HepG2 (cell line): ENCODE results near the gene AHNAK. TPM values are rescaled to one million over a fixed set of nuclear protein-coding genes. Genes with fewer than 3 reads are reported as not detected.

Experiments used
- DMAP1 ChIP-seq: IDR thresholded peaks from 2 replicates; pipeline ENCODE4 v1.6.1; 2016
- HOXA9 ChIP-seq: sonication (generic); formaldehyde crosslinking; IDR thresholded peaks from 2 replicates; pipeline ENCODE4 v1.8.1; 2022; ENCODE audit warnings: missing genetic modification reagents, mild to moderate bottlenecking, moderate library complexity, borderline replicate concordance
- MIXL1 ChIP-seq: IDR thresholded peaks from 2 replicates; pipeline ENCODE4 v1.6.1; 2016
- NFKB2 ChIP-seq: sonication (generic); formaldehyde crosslinking; IDR thresholded peaks from 2 replicates; pipeline ENCODE4 v1.4.0; 2020; ENCODE audit warnings: missing genetic modification reagents, borderline replicate concordance
- PHB2 ChIP-seq: fragments of 450-650 bp; IDR thresholded peaks from 2 replicates; pipeline ENCODE4 v1.6.1; 2018; ENCODE audit not compliant: partially characterized antibody
- ZFAT ChIP-seq: sonication (generic); formaldehyde crosslinking; conservative IDR thresholded peaks from 2 replicates; pipeline ENCODE4 v1.8.1; 2023; ENCODE audit warnings: missing genetic modification reagents, inconsistent platforms
- ZNF839 ChIP-seq: sonication (generic); formaldehyde crosslinking; IDR thresholded peaks from 2 replicates; pipeline ENCODE4 v1.4.0; 2020; ENCODE audit warnings: missing genetic modification reagents, mild to moderate bottlenecking, borderline replicate concordance
- polyA plus RNA-seq, 8 experiments: library from polyadenylated mRNA; depleted of rRNA in 3 of 8; stranded (reverse) in 7 of 8; unstranded in 1 of 8; fragments of >200 nt; fragmentation: Illumina TruSeq in 4 of 8; extraction: Trizol in 4 of 8; gene quantifications; 2 replicates each; pipeline versions ENCODE4 v1.2.1 to v1.2.3, GENCODE V29; 2011 to 2016; ENCODE audit warnings: low read depth in 4 of 8, missing spikeins in 1 of 8, mixed read lengths in 1 of 8; ENCODE audit not compliant: insufficient read depth in 1 of 8
- total RNA-seq, 5 experiments: library from RNA; depleted of rRNA; stranded (reverse); fragments of >200 nt; fragmentation: Illumina TruSeq; extraction: Trizol; gene quantifications; 2 replicates each; pipeline ENCODE4 v1.2.3, GENCODE V29; 2016; ENCODE audit warnings: low read depth in 1 of 5
- TF ChIP-seq, protein P1 (sequence below): sonication (generic); formaldehyde crosslinking; IDR thresholded peaks from 2 replicates; pipeline ENCODE4 v1.4.0; 2020; ENCODE audit warnings: missing genetic modification reagents
- TF ChIP-seq, protein P2 (sequence below): sonication (generic); formaldehyde crosslinking; IDR thresholded peaks from 2 replicates; pipeline ENCODE4 v1.4.0; 2020; ENCODE audit warnings: missing genetic modification reagents, borderline replicate concordance
- TF ChIP-seq, protein P3 (sequence below): sonication (generic); formaldehyde crosslinking; IDR thresholded peaks from 2 replicates; pipeline ENCODE4 v1.5.0; 2020; ENCODE audit warnings: mild to moderate bottlenecking, missing genetic modification reagents, borderline replicate concordance
- TF ChIP-seq, protein P4 (sequence below): IDR thresholded peaks from 2 replicates; pipeline ENCODE4 v1.6.1; 2016; ENCODE audit warnings: missing compliant biosample characterization, missing genetic modification reagents, borderline replicate concordance
- TF ChIP-seq, protein P5 (sequence below): sonication (generic); formaldehyde crosslinking; IDR thresholded peaks from 2 replicates; pipeline ENCODE4 v1.4.0; 2020; ENCODE audit warnings: low read depth, mild to moderate bottlenecking, missing genetic modification reagents

AHNAK gene
- total and polyA plus RNA-seq, 2 of the 13 experiments (the other 11 are each of a cell fraction or from before 2014, with no cell fraction given), result 23.4 to 25.0 TPM

DNA sequence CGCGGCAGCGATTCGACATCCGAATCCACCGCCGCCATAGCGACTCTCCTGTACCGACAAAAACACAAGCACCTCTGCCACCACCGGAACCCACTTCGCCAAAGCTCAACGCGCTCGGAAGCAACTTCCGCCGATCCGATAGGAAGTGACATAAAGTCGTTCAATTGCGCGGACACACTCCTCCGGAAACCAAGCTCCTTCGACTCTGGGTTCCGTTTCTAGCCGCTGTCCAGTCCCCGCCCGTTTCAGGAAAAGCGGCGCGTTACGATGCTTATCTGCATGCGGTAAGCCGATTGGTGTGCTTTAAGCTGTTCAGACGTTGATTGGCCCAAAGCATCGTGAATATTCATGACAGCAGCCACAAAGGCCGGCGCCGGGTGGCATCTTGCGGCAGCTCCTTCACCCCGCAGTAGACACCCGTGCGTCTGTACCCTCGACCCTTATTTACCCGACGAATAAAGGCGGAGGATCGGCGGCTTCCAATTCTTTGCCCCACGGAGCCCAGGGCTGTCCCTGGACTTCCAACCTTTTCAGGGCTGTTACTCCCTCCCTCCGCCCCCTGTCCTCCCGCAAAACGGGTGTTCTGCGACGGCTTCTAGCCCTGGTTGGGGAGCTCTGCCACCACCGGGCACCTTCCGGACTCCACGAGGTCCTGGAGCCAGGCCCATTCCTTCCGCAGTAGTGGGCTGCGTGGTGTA is 45.0 kb upstream of the AHNAK start, which contains the start of gene TUT1 (continued):
- TF ChIP-seq, protein P1, sequence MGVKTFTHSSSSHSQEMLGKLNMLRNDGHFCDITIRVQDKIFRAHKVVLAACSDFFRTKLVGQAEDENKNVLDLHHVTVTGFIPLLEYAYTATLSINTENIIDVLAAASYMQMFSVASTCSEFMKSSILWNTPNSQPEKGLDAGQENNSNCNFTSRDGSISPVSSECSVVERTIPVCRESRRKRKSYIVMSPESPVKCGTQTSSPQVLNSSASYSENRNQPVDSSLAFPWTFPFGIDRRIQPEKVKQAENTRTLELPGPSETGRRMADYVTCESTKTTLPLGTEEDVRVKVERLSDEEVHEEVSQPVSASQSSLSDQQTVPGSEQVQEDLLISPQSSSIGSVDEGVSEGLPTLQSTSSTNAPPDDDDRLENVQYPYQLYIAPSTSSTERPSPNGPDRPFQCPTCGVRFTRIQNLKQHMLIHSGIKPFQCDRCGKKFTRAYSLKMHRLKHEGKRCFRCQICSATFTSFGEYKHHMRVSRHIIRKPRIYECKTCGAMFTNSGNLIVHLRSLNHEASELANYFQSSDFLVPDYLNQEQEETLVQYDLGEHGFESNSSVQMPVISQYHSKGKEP, result no peak
- TF ChIP-seq, protein P2, sequence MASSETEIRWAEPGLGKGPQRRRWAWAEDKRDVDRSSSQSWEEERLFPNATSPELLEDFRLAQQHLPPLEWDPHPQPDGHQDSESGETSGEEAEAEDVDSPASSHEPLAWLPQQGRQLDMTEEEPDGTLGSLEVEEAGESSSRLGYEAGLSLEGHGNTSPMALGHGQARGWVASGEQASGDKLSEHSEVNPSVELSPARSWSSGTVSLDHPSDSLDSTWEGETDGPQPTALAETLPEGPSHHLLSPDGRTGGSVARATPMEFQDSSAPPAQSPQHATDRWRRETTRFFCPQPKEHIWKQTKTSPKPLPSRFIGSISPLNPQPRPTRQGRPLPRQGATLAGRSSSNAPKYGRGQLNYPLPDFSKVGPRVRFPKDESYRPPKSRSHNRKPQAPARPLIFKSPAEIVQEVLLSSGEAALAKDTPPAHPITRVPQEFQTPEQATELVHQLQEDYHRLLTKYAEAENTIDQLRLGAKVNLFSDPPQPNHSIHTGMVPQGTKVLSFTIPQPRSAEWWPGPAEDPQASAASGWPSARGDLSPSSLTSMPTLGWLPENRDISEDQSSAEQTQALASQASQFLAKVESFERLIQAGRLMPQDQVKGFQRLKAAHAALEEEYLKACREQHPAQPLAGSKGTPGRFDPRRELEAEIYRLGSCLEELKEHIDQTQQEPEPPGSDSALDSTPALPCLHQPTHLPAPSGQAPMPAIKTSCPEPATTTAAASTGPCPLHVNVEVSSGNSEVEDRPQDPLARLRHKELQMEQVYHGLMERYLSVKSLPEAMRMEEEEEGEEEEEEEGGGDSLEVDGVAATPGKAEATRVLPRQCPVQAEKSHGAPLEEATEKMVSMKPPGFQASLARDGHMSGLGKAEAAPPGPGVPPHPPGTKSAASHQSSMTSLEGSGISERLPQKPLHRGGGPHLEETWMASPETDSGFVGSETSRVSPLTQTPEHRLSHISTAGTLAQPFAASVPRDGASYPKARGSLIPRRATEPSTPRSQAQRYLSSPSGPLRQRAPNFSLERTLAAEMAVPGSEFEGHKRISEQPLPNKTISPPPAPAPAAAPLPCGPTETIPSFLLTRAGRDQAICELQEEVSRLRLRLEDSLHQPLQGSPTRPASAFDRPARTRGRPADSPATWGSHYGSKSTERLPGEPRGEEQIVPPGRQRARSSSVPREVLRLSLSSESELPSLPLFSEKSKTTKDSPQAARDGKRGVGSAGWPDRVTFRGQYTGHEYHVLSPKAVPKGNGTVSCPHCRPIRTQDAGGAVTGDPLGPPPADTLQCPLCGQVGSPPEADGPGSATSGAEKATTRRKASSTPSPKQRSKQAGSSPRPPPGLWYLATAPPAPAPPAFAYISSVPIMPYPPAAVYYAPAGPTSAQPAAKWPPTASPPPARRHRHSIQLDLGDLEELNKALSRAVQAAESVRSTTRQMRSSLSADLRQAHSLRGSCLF (CRISPR knock-in tag), result no peak
- TF ChIP-seq MIXL1 (CRISPR knock-in tag) (peak; percentile 96), HOXA9 (CRISPR knock-in tag) (no peak; the same call in 1 of the 2 replicates), NFKB2 (CRISPR knock-in tag) (no peak), ZFAT (CRISPR knock-in tag) (no peak), DMAP1 (CRISPR knock-in tag) (peak; percentile 94), PHB2 (no peak), ZNF839 (CRISPR knock-in tag) (0 out of 2 replicates have a peak, but pooled peaks have one; percentile 30)
- TF ChIP-seq, protein P3, sequence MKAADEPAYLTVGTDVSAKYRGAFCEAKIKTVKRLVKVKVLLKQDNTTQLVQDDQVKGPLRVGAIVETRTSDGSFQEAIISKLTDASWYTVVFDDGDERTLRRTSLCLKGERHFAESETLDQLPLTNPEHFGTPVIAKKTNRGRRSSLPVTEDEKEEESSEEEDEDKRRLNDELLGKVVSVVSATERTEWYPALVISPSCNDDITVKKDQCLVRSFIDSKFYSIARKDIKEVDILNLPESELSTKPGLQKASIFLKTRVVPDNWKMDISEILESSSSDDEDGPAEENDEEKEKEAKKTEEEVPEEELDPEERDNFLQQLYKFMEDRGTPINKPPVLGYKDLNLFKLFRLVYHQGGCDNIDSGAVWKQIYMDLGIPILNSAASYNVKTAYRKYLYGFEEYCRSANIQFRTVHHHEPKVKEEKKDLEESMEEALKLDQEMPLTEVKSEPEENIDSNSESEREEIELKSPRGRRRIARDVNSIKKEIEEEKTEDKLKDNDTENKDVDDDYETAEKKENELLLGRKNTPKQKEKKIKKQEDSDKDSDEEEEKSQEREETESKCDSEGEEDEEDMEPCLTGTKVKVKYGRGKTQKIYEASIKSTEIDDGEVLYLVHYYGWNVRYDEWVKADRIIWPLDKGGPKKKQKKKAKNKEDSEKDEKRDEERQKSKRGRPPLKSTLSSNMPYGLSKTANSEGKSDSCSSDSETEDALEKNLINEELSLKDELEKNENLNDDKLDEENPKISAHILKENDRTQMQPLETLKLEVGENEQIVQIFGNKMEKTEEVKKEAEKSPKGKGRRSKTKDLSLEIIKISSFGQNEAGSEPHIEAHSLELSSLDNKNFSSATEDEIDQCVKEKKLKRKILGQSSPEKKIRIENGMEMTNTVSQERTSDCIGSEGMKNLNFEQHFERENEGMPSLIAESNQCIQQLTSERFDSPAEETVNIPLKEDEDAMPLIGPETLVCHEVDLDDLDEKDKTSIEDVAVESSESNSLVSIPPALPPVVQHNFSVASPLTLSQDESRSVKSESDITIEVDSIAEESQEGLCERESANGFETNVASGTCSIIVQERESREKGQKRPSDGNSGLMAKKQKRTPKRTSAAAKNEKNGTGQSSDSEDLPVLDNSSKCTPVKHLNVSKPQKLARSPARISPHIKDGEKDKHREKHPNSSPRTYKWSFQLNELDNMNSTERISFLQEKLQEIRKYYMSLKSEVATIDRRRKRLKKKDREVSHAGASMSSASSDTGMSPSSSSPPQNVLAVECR (CRISPR knock-in tag), result peak; percentile 90
- TF ChIP-seq, protein P4, sequence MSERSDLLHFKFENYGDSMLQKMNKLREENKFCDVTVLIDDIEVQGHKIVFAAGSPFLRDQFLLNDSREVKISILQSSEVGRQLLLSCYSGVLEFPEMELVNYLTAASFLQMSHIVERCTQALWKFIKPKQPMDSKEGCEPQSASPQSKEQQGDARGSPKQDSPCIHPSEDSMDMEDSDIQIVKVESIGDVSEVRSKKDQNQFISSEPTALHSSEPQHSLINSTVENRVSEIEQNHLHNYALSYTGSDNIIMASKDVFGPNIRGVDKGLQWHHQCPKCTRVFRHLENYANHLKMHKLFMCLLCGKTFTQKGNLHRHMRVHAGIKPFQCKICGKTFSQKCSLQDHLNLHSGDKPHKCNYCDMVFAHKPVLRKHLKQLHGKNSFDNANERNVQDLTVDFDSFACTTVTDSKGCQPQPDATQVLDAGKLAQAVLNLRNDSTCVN (CRISPR knock-in tag), result peak; percentile 53; the same call in 1 of the 2 replicates
- TF ChIP-seq, protein P5, sequence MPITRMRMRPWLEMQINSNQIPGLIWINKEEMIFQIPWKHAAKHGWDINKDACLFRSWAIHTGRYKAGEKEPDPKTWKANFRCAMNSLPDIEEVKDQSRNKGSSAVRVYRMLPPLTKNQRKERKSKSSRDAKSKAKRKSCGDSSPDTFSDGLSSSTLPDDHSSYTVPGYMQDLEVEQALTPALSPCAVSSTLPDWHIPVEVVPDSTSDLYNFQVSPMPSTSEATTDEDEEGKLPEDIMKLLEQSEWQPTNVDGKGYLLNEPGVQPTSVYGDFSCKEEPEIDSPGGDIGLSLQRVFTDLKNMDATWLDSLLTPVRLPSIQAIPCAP (CRISPR knock-in tag), result no peak
